GM10847 (cell line): Measurements from ENCODE around the gene NTN3.

ENCODE experiments used
- POLR2A ChIP-seq: IDR thresholded peaks from 2 replicates; pipeline ENCODE4 v1.6.1; 2011; ENCODE audit not compliant: insufficient read length; ENCODE audit errors: extremely low read depth

The NTN3 gene

DNA sequence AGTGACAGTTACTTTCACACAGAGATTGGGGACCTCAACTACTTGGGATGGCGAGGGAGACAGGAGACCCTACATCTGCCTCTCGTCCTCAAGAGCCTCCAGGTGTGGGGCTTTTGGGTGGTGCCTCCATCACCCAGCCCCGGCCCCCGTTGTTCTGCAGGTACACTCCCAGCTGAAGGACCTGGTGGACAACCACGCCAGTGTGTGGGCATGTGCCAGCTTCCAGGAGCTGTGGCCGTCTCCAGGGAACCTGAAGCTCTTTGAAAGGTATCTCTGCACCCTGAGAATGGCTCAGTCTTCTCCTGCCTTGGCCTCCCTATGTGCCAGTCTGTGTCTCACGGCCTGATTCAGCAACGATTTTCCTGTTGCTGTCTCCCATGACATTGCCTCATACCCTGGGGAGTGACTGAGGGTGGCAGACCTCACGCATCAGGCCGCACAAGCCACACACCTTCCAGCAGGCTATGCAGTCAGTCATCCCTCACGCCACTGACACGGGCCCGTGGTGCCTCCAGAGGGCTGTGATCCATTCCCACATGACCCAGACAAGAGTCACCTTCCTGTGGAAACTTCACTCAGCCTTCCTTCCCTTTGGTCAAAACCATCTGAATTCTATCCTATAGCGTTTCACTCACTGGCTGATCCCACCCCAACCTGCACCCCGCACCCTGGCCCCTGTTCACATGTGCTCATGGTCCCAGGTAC, 38.1 kb upstream of the NTN3 start:
- no peak for TF ChIP-seq POLR2A

DNA sequence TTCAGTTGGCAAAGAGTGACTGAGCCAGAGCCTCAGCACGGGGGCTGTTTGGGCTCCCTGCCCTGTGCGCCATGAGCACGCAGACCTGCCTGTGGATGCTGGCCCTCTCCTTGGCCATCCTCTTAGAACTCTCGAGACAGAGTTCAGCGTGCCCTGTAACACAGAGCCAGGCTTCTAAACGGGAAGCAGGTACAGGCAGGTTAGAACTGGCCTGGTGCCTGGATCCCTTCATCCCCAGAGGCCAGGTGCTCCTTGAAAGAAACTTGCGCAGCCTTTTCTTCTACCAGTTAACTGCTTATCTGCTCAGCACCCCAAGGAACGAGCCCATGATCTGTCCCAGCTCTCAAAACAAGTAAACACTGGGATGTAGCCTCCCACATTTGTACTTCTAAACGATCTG, 35.0 kb upstream of the NTN3 start:
- TF ChIP-seq POLR2A: no peak

DNA sequence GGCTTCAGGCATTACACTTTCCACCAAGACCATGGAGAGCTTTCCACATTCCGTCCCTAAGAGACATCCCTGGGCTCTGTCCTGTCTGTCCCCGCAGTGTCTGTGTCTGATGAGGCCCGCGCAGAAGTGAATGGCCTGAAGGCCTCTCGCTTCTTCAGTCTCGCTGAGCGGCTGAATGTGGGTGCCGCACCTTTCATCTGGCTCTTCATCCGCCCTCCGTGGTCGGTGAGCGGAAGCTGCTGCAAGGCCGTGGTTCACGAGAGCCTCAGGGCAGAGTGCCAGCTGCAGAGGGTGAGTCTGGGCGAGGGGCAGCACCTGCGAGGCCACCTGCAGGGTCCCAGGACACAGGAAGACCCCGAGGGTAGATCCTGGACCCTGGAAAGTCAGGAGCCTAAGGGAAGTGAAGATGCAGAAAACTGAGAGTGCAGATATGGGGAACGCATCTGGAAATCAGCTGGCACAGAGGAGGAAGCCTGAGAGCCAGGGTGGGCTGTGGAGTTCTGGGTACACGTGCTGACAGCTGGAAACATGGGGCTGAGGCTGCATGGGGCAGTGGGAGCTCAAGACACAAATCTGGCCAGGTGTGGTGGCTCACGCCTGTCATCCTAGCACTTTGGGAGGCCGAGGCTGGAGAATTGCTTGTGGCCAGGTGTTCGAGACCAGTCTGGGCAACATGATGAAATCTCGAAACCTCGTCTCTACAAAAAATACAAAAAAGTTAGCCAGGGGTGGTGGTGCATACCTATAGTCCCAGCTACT, 33.9 kb upstream of the NTN3 start:
- no peak for TF ChIP-seq POLR2A

DNA sequence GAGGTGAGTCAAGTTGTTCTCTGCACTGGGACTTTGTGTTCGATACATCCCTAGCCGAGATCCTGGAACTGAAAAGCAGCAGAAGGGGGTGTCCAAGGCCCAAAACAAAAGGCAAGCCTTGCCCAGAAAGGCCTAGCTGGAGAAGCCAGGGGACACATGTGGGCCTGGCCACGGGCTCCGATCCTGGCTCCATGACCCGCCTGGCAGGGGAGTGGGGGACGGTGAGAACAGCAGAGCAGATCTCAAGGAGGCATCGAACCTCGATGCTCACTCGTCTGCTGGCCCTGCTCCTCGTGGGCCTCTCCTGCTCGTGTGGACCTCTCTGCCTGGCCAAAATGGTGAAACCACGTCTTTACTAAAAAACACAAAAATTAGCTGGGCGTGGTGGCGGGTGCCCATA, 33.0 kb upstream of the NTN3 start:
- TF ChIP-seq POLR2A: no peak

DNA sequence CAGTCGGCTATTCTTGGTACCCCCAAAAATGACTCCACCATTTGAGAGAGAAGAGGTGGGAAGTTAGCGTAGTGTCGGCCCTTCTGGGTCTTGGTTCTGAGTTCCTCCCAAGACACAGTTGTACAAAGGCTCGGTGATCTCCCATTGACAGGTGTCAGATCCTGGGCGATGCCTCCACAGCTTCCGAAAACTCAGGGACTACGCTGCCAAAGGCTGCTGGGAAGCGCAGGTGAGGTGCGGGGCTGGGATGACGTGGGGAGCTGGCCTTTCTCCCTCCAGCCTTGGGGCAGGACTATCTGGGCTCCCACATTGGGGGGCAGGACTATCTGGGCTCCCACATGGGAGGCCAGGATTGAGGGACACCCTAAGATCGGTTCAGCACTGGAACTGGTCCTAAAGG, 31.5 kb upstream of the NTN3 start:
- TF ChIP-seq POLR2A: no peak

DNA sequence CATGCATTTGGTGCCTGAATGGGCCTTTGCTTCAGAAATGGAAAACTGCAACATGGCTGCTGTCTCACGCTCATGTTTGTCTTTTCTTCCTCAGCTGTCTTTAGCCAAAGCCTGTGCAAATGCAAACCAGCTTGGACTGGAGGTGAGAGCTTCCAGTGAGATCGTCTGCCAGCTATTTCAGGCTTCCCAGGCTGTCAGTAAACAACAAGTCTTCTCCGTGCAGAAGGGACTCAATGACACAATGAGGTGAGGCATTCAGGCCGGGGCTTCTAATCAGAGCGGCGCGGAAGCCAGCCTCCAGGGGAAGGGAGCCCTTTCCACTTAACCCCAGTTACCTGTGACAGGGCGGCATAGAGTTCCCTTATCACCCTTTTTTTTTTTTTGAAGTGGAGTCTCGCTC, 27.5 kb upstream of the NTN3 start:
- TF ChIP-seq POLR2A: no peak

DNA sequence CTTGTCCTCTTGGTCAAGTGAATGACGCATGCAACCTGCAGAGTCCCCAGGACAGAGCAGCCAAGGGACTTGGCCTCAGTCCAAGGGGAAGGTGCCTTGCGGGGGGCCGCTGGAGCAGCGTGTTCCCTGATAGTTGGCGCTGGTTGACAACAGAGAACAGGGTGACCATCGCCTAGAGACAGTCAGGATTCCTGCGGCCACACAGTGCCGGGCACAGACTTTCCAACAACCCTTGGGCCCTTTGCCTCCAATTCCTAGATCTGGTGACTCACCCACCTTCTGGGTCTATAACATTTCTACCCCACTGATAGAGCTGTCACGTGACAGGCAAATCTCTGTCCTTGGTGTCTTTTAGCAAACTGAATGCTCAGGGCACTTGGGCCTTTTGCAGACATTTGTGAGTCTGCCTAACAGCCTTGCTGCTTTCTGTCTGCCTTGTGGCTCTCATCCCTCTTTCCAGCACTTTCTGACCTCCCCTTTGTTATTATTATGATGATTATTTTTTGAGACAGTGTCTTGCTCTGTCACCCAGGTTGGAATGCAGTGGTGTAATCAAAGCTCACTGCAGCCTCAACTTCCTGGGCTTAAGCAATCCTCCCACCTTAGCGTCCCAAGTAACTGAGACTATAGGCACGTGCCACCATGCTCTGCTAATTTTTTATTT, 23.0 kb upstream of the NTN3 start:
- TF ChIP-seq POLR2A: no peak

DNA sequence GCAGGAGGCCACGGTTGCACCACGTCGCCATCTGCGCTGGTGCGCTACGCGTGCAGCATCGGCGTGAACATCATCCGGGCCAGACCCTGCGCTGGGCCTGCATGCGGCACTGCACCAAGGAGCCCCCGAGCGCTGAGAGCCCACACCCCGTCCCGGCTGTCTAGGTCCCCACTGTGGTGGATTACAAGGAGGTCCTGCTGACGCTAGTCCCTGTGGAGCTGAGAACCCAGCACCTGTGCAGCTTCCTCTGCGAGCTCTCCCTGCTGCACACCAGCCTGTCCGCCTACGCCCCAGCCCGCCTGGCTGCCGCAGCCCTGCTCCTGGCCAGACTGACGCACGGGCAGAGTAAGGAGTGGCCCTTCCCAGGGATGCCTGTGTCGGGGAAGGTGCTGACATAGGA, 22.0 kb upstream of the NTN3 start:
- no peak for TF ChIP-seq POLR2A

DNA sequence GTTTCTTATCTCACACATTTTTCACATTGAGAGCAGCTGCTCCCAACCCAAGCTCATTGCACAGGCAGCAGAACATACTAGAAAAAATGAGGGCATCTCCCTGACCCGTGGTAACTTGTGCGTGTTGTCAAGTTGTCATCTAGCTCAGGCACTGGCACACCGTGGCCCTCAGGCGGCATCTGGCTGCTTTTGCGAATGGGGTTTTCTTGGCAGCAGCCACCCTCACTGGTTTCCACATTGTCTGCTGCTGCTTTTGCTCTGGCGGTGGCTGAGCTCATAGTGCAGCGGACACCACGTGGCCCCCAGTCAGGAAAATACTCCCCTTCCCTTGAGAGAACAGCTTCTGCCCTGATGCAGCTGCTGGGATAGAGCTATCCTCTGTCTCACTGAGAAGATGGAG, 20.6 kb upstream of the NTN3 start:
- no peak for TF ChIP-seq POLR2A

DNA sequence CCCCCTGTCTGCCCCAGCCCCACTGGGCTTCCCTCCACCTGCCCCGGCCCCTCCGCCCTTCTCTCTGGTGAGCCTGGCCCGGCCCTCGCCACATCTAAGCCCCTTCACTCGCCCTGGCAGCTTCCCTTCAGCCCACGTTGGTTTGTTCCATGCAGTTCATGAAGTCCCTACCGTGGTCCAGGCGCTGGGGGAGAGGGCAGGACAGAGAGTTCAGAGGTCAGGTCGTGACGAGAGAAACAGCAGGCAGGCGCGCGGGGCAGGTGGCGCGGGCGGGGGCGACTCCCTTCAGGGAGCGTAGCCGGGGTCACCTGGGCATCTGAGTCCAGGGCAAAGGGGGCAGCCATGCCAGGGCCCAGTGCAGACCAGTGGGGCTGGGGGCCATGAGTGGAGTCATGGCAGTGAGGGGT, 20.1 kb upstream of the NTN3 start:
- TF ChIP-seq POLR2A: no peak

DNA sequence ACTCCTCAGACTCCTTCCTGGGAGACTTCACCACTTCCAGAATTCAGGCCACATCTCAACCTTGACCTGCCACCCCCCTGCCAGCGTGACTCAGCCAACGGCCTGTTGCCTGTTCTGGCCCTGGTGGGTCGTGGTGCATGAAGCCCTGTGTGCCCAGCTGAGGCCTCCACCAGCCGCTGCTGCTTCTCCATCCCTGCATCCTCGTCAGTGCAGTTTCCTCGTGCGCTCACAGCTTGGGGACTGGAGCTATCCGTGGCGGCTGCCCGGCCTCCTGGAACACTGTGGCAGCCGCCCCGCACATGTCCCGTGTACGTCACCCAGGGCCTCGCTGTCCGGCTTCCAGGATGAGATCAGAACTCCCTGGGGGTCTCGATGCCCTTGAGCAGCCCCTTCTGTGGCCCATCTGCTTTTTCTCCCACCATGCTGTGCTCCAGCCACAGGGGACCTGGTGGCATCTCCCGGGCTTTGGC, 19.2 kb upstream of the NTN3 start:
- no peak for TF ChIP-seq POLR2A

DNA sequence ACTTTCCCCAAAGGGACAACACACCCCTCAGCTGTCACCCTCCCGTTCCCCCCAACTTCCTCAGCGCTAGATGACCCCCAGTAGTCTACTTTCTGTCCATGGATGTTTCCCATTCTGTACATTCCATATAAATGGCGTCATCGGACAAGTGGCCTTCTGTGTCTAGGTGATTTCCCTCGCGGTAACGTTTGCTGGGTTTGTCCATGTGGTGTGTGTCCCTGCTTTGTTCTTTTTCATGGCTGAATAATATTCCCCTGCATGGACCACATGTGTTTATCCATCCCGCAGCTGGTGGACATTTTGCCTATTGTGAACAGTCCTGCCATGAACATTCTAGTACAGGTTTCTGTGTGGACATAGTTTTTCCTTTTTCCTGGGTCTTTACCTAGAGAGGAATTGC, 18.4 kb upstream of the NTN3 start:
- TF ChIP-seq POLR2A: no peak

DNA sequence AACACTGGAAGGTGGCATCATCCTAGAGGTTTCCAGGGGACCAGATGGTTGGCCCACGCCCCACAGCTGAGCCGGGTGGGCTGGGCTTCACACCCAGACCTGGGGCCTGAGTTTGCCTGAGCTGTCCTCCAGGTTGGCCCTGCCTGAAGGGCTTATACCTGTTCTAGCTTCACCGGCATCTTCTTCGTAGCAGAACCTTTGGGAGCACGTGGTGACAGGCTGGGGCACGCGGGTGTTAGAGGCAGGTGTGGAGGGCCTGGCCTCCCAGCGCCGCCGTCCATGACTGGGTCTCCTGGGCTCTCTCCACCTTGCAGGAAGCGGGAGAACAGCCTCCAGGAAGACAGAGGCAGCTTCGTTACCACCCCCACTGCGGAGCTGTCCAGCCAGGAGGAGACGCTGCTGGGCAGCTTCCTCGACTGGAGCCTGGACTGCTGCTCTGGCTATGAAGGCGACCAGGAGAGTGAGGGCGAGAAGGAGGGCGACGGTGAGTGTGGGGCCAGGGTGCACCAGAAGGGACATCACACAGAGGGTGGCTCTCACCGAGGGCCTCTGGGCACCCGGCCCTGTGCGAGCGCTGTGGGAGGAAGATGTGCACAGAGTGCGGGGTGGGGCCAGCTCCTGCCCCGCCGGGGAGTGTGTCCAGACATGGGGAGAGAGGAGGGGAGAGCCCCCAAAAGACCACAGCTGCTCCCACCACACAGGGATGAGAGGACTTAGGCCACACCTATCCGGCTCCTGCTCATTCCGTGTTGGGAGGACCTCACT, 15.8 kb upstream of the NTN3 start:
- no peak for TF ChIP-seq POLR2A

DNA sequence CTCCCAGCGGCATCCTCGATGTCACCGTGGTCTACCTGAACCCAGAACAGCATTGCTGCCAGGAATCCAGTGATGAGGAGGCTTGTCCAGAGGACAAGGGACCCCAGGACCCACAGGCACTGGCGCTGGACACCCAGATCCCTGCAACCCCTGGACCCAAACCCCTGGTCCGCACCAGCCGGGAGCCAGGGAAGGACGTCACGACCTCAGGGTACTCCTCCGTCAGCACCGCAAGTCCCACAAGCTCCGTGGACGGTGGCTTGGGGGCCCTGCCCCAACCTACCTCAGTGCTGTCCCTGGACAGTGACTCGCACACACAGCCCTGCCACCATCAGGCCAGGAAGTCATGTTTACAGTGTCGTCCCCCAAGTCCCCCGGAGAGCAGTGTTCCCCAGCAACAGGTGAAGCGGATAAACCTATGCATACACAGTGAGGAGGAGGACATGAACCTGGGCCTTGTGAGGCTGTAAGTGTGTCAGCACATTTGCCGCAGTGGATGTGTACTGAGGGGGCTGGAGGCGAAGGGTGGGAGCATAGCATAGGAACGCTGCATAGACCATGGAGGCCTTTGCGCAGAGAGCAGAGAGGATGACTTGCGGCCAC, 14.4 kb upstream of the NTN3 start:
- TF ChIP-seq POLR2A: no peak

DNA sequence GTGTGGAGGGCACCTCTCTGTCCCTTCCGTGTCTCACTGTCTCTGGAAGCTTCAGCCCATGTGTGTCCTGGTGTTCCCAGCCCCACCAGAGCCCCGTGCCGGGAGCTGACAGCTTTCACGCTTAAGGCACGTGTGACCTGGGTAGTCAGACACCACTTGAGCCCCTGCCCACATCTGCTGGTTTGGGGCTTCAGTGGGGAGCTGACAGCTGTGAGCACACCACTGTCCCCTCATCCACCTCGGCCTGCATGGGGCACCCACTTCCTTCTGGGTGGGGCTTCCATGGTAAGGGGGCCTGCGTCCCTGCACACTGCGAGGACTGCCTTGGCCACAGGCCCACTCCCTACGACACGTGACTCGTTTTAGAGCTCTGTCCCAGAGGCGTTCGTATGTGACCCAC, 13.8 kb upstream of the NTN3 start:
- TF ChIP-seq POLR2A: no peak
